ENCODE measurements around the gene KIF1A. TPM values are rescaled to one million over a fixed set of nuclear protein-coding genes. Genes with fewer than 3 reads are reported as not detected.
"Not testable (repeated sequence)": the region's sequence is repeated elsewhere in the genome, so short reads cannot be mapped to it uniquely, and the experiment has no call there.

The KIF1A gene
- total RNA-seq, 1 donor from 2014 or later = under 0.01 TPM

DNA sequence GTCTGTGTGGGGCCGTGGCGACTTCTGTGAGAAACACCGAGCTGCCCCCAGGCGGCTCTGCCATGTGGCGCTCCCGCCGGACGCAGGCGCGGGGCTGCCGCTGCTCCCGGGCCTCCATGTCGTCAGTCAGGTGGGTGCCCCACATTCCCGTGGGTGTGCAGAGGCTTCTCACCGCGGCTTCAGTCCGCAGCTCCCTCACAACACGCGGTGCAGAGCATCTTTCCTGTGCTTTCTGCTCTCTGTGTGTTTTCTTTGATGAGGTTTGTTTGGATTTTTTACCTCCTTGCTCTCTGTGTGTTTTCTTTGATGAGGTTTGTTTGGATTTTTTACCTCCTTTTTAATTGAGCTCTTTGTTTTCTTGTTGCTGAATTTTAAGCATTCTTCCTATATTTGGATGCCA, 115.4 kb downstream of the KIF1A start:
- DNase-seq (ENCODE audit: low read depth in 2 of 2) = no peak

DNA sequence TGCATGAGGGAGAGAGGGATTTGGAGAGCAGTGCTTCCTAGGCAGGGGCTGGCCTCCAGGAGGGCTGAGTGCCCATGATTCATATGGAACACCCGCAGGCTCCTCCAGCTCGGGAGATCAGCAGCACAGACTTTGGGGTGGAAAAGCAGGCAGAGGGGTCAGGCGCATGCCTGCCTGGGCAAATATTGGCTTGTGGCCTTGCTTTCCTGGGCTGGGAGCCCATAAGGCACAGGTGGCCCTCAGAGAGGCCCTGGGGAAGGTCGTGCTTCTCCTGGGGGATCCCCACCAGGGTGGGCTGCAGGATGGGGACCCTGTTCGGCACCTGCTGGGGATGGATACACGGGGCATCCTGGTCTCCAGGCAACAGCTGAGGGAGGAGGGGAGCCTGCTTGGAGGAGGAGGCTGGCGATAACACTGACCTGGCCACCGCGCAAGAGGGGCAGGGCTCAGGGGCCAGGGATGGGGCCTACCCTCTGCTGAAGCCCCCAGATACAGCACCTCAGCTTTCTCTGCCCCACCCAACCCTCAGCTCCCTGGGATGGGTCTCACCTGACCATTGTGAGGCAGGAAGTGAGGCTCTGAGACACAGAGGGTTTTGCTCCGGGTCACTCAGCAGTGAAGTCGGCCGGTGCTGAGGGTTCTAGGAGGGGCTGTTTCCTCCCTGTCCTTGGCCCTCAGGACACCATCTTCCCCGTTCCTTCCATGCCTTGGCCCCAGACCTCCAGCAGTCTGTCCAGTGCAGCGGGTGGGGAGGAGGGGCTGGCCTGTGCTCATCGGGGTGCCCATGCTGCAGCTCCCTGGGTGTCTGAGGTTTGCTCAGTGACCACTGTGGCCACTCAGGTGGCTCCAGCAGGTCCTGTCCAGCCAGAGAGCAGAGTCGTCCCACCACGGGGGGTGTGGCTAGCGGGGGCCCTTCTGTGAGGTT, 116.3 kb downstream of the KIF1A start:
- no peak for DNase-seq (ENCODE audit: low read depth in 2 of 2)

DNA sequence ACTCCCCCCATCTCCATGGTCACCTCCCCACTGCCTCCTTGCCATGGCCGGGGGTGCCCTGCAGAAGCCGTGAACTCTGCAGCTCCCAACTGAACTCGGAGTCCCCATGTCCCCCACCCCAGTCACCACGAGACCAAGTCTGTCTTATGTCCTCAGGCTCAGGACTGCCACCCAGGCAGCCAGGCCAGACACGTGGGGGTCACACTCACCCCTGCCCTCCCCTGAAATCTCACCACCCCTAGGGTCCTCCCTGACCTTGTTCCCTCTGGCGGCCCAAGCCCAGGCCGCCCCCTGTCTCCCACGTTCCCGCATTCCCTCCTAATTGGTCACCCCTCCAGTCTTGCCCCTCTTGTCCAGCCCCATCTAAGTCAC, 117.4 kb downstream of the KIF1A start:
- no peak for DNase-seq (ENCODE audit: low read depth in 2 of 2)

DNA sequence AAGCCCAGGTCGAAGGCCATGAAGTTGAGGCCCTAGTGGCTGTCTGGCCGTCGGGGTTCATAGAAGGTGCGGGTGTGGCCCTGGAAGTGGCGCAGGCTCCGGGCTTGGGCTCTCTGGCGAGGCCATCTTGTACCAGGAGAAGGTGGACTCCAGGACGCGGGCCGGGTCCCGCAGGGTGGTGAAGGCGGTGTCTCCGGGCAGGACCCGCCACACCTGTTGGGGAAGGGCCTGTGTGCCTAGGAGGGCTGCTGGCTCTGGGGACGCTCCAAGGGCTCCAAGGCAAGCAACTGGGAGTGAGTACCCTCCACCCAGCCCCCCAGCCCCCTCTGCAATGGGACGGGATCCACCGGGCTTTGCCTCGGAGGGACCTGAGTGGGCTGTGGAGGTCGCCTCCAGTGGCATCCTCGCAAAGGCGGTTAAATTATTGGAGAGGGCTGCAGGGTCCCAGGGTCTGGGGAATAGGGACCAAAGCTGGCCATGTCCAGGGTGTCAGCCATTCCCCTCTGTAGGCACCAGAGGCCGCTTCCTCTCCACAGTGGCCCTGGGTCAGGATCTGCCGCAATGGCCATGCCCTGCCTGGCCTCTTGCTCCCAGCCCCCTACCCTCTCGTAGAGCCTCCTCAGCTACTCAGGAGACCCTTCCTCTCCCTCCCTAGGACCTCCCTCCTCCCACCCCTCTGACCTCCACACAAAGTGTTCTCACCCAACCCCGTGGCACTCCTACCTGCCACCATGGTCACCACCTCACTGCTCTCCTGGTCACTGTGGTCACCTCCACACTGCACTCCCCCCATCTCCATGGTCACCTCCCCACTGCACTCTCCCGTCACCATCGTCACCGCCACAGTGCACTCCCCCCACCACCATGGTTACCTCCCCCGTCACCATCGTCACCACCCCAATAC, 118.0 kb downstream of the KIF1A start:
- DNase-seq (ENCODE audit: low read depth in 2 of 2) = no peak

DNA sequence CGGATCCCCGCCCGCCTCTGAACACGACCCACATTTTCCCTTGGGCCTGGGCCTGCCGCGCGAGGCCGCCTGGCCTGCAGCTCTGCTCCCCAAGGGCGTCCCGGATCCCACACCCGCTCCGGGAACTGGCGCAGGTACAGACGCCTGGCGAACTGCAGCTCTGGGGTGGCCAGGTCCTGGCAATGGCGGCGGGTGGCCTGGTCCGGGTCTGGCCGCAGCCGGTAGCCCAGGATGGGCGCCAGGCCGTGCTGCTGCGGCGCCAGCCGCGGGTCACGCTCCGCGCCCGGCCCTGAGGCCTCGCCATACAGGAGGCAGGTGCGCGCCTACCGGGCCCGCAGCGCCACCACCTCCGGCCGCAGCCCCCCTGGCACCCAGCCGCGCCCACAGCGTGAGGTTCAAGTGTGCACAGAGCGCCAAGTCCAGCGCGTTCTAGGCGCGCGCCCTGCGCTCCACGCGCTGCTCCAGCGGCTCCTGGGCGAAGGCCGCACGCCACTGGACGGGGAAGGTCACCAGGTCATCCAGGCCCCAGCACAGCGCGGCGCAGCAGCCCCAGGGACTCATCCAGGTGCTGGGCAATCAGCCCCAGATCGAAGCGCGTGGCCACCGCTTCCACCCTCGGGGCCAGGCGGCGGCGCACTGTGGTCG, 118.8 kb downstream of the KIF1A start:
- no peak for DNase-seq (ENCODE audit: low read depth in 2 of 2)

DNA sequence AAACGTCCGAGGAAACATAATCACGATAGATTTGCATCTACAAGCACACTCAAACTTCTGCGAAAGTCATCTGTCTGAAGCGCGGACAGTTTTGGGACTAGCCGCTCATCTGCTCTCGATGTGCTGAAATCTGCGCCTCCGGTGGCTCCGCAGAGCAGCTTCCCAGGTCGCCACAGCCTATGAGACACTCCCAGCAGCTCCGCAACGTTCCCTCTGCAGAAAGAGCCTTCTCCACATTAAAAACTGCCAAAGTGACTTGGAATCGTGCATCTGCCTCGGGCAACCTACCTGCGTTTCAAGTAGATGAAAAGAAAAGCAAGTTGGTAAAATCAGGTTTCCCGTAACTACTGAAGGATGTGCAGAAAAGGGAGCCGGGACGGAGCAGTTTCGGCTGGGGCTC, 119.4 kb downstream of the KIF1A start:
- DNase-seq (ENCODE audit: low read depth in 2 of 2) = not testable (repeated sequence)

DNA sequence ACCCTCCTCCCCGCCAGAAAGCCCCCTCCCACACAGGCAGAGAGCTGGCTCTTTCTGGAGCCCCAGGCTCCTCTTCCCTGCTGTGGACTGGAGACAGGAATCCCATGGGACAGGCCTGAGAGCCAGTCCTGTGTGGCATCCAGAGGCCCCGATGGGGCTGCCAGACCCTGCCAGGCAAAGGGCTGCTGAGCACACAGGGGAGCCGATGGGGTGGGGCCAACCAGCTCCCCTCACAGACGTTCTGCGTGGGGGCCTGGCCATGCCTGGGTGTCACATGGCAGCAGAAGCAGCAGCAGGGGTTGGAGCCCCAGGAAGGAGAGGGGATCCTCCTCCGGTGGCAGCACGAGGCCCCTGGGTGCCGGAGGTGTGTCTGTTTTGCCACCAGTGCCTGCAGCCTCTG, 120.2 kb downstream of the KIF1A start:
- DNase-seq (ENCODE audit: low read depth in 2 of 2) = not testable (repeated sequence)

DNA sequence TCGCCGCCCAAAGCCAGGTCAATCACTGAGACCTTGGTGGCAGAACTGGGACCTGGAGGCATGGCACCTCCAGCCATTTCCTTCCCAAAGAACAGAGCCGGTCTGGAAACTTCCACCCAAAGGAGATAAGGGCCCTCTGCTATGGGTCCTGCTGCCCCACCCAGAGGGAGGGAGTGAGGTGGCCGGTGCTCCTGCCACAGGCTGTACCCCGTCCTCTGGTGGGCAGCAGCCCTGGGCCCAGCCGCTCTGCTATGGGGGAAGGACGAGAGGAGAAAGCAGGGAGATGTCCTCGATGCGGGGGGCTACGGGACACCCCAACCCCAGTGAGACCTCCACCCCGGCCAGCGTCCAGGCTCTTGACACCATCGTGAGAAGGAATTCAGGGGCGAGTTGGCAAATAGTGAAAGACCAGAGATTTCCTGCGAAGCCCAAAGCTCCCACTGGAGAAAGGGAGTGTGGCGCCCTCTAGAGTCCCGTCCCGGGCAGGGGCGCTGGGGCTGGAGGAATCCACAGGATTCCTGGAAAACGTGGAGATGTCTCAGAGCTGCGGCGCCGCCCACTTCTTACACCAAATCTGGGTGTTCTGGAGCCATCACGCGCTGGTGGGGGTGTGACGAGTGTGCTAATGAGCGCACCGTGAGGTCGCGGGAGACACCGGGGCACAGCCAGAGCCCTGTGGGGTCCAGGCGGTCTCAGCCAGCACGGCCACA, 121.0 kb downstream of the KIF1A start:
- not testable (repeated sequence) for DNase-seq (ENCODE audit: low read depth in 2 of 2)

DNA sequence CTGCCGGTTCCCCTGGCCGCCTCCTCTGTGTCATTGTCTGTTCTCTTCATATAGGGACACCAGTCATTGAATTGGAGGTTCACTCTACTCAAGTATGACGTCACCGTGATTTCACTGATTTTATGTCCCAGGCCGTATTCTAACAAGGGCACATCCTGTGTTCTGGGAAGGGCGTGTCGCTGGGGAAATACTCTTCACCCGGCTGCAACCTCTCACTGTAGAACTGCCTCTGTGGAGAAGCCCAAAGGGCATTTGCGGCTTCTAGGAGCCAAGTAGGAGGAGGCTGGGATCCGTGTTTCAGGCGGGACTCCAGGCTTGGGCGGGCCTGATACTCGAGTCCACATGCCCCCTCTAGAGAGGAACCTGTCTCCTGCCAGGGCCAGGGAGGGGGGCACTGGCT, 123.5 kb downstream of the KIF1A start:
- DNase-seq (ENCODE audit: low read depth in 2 of 2) = not testable (repeated sequence)

DNA sequence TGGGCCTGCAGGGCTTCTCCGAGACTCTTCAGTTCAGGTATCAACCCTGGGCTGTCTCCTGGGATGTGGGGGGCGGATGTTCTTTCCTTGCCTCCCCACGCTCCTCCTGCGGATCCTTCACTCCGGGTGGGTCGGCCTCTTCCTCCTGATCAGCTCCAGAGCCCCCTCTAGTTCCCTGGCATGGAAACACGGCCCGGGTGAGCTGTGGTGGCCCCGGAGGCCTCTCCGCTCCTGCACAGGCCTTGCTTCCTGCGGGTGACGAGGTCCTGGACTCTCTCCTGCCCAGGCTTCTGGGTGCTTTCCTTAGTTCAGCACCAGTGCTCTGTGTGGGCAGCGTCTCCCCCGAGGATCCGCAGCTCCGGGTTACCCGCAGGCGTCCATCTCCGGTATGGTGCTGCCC, 124.4 kb downstream of the KIF1A start:
- DNase-seq (ENCODE audit: low read depth in 2 of 2) = not testable (repeated sequence)

DNA sequence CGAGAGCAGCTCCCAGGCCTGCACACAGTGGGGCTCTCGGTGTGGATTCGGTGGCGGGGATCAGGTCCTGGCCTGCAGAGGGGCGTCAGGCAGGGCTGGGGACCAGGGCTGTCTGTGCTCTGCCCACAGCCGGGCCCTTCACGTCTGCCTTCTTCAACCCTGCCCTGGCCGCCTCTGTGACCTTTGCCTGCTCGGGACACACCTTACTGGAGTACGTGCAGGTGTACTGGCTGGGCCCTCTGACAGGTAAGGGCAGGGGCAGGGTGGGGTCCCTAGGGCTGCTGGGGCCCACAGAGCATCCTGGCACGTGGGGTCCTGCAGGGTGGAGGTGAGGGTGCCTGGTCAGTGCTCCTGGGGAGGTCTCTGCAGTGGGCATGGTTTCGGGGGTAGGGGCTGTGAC, 125.7 kb downstream of the KIF1A start:
- not testable (repeated sequence) for DNase-seq (ENCODE audit: low read depth in 2 of 2)

DNA sequence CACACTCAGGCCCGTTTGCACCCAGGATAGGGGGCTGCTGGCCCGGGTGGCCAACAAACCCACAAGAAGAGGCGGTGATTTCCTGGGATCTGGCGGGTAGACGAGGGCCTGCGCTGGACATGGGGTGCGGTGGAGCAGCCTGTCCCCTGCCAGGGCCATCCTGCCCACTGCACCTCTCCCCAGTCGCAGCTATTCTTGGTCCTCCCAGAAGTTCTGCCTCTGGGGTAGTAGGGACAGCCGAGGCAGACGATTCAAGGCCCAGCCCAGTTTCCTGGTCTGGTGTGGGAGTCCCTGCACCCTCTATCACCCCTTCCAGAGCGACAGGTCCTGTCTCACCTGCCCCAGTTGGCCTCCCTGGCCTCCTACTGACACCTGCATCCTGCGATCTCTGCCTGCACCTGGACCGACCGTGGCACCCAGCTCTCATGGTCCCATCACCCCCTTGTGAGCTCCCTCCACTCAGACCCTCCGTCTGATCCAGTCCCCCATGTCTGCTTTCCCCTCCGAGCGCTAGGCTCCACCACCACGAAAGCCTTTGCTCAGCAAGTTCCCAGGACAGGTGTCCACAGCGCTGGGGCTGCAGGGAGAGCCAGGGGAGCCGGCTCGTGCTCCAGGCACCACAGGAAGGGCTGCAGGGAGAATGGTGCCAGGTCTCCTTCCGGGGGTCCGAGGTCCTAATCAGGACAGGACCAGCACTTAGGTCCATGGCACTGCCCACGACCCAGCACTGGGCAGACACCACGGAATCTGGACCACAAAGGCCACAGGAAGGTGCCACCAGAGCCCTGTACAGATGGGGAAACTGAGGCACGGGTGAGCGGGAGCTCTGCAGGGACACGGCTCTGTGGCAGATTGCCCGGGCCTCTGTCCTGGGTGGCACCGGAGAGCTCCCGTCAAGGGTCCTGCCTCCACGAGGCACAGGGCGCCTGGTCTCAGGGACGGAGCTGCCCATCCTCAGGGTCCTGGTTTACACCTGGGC, 127.1 kb downstream of the KIF1A start:
- not testable (repeated sequence) for DNase-seq (ENCODE audit: low read depth in 2 of 2)

DNA sequence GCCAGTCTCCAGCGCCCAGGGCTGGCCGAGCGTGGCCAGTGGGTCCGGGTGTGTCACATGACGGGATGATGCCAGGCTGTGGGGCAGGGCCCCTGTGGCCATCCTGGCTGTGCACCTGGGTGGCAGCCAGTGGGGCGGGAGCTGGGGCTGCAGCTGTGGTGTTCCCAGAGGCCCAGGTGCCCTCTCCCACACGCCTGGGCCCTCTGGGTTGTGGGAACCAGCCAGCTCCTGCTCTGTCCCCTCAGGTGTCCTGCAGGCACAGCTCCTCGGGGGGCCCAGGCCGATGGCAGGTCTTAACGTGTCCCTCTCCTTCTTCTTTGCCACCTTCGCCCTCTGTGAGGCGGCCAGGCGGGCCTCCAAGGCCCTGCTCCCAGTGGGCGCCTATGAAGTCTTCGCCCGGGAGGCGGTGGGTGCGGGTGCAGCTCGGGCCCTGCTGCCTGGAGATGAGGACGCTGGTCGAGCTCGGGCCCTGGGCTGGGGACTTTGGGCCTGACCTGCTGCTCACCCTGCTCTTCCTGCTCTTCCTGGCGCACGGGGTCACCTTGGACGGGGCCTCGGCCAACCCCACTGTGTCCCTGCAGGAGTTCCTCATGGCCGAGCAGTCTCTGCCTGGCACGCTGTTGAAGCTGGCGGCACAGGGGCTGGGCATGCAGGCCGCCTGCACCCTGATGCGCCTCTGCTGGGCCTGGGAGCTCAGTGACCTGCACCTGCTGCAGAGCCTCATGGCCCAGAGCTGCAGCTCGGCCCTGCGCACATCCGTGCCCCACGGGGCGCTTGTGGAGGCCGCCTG, 128.2 kb downstream of the KIF1A start, which contains the start of gene AQP12A:
AQP12A (plus strand) TSS at position 236 of the 790 bp plus-strand sequence; CDS start at position 284, 48 bp downstream.
- not testable (repeated sequence) for DNase-seq (ENCODE audit: low read depth in 2 of 2)

DNA sequence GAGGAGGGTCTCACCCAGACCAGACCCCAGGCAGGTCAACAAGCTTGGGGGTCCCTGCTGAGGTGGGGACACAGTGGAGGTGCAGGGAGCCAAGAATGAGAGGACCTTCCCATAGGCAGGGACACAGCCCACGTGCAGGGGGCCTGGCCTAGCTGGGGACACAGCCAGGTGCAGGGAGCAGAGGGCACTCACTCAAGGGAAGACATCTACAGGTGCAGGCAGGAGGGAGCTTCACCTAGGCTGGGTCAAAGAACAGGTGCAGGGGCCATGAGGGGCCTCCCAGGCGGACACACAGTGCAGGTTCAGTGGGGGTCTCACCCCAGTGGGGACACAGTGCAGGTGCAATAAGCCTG, 129.0 kb downstream of the KIF1A start:
- not testable (repeated sequence) for DNase-seq (ENCODE audit: low read depth in 2 of 2)

DNA sequence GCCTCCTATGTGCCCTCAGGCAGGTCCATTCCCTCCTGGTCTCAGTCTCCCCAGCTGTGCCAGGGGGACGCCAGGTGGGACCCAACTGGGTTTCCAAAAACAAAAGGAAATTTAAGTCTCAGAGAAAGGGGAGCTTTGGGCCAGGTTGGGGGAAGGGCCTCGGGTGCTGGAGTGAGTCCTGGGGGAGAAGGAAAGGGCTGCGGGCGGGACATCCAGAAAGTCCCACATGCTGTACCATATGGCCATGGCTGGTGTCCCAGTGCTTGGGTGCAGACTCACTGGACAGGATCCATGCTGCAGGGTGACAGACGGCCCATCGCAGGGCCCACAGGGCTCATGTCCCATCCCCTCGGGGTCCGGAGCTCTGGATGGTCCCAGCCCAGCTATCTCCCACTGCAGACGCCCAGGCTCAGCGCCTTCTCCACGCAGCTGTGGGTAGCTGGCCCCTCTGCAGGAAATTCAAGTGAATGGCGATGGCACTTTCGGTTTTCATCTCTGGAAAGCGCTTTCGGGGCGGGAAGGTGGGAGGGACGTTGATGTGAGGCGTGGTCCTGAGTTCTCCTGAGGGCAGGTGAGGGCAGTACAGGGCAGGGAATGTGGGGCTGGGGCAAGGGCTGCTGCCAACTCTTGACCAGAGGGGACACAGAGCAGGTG, 129.5 kb downstream of the KIF1A start:
- DNase-seq (ENCODE audit: low read depth in 2 of 2) = not testable (repeated sequence)

DNA sequence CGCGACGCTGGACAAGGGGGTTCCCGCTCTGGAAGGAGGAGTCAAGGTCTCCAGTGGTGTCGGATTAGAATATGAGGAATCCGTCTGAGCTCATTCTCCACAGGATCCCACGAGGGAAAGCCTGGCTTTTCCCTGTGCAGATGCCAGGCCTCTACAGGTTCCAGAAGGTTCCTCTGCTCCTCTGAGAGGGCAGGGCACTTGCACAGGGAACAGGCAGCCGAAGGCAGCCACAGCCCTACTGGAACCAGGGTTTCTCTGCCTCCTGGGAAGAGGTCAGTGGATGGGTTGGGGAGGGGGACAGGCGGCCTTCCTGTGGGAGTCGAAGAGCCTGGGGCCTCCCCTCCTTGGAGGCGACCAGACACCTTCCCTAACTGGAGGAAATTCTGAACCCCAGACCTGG, 130.0 kb downstream of the KIF1A start:
- no peak for DNase-seq (ENCODE audit: low read depth in 2 of 2)

DNA sequence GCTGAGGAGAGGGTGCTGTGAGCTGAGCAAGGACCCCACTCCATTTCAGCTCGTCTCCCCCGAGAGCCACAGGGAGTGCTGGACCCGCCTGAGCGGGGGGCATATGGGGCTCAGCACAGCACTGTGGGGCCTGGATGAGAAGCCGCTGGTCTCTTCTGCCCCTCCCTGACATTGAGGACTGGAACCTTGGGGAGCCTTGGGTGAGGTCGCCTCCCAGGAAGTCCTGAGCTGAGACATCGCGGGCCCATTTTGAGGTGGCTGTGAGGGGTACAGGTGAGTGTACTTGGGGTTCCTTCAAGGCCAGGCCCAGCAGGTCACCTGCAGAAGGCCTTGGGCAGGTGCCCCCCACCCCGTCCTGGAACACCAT, 131.5 kb downstream of the KIF1A start:
- no peak for DNase-seq (ENCODE audit: low read depth in 2 of 2)

DNA sequence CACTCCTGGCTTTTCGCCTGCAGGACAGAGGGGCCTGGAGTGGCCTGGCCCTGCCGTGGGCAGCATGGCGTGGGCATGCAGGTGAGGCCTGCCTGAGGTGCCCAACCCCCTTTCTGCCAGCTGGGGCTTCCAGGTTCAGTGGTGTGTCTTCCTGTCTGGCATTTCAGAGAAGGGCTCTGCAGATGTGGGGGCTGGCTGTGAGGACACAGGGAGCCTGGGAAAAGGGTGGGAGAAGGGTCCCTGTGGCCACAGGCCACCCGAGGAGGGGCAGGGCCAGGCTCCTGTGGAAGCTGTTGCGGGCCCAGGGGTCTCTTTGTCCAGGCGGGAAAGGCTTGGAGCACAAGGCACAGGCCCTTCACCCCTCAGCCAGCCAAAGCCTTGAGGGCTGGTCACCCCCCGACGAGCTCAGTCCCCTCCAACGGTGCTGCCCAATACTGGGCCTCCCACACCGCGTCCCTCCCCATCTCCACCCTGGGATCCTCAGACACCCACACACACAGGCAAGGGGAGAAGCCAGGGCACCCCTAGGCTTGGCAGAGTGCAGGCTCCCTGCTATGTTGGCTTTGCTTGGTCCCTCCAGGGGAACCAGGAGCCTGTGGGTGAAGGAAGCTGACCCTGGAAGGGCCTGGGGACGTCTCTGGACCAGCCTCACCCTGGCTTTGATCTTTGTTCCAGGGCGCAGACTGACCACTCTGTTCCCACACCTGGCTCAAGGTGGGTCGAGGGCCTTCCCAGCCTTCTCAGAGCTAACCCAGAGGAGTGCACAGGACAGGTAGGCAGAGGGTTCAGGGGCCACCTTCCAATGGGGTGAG, 132.1 kb downstream of the KIF1A start:
- DNase-seq (ENCODE audit: low read depth in 2 of 2) = no peak

All from dermis microvascular lymphatic vessel endothelial cell (primary cell).